Activated T-cell treated with anti-CD3 and anti-CD28 coated beads for 48 hours (primary cell): ENCODE measurements around the gene ATXN10.
"Not testable (repeated sequence)": the region's sequence is repeated elsewhere in the genome, so short reads cannot be mapped to it uniquely, and the experiment has no call there.

ENCODE experiments used
- DNase-seq: peaks from one replicate; pipeline ENCODE4 v3.0.0-alpha.2; 2020; ENCODE audit warnings: low read depth

The ATXN10 gene

GRCh38 chr22:45709060-45709739 lies 37.6 kb downstream of the ATXN10 start:
- DNase-seq: no peak

DNA sequence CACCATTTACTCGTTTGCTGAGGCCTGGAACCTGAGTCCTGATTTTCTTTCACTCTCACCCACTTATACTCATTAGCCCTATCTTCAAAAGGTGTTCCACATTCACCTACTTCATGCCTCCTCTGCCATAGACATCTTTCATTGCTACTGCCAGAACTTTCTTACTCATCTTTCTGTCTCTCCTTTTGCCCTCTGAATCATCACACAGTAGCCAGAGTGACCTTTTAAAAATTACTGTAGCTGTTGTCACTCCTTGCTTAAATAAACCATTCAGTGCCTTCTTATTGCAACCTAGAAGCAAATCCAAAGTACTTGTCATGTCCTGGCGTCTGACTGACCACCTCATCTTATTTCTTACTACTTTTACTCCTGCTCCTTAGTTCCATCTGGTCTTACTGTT lies 38.2 kb downstream of the ATXN10 start:
- no peak for DNase-seq

- DNase-seq: no peak
Observed at GRCh38 chr22:45710469-45710868, 38.8 kb downstream of the ATXN10 start.

DNA sequence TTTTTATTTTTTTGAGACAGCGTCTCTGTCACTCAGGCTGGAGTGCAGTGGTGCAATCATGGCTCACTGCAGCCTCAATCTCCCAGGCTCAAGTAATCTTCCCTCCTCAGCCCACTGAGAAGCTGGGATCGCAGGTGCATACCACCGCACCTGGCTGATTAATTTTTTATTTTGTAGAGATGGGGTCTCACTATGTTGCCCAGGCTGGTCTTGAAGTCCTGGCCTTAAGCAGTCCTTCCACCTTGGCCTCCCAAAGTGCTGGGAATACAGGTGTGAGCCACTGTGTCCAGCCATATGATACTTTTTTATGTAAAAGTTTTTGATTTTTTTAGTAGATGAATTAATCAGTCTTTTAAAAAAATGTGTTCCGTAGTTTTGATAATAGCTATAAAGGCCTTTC lies 42.8 kb downstream of the ATXN10 start:
- DNase-seq: not testable (repeated sequence)

- DNase-seq: no peak
Observed at GRCh38 chr22:45717789-45718188, 46.2 kb downstream of the ATXN10 start.

DNA sequence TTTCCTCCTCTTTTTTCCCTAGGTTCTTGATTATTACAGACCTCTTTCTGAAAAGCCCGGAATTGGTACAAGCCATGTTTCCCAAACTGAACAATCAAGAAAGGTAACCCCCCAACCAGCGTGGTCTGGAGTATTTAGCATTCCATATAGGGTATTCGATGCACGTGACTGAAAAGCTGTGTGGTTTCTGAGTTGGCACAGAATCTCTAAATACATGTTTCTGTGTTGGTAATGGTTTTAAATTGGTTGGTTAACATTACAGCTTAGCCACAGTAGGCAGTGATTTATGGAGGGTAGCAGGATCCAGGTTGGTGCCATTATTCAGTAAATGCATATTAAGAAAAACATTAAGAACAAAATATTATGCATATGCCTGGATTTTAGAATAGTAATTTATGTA lies 46.8 kb downstream of the ATXN10 start:
- DNase-seq: no peak

- no peak for DNase-seq
Observed at GRCh38 chr22:45720839-45721378, 49.3 kb downstream of the ATXN10 start.

- DNase-seq: no peak
Observed at GRCh38 chr22:45722006-45722405, 50.4 kb downstream of the ATXN10 start.

- DNase-seq: no peak
Observed at GRCh38 chr22:45726081-45726480, 54.4 kb downstream of the ATXN10 start.

DNA sequence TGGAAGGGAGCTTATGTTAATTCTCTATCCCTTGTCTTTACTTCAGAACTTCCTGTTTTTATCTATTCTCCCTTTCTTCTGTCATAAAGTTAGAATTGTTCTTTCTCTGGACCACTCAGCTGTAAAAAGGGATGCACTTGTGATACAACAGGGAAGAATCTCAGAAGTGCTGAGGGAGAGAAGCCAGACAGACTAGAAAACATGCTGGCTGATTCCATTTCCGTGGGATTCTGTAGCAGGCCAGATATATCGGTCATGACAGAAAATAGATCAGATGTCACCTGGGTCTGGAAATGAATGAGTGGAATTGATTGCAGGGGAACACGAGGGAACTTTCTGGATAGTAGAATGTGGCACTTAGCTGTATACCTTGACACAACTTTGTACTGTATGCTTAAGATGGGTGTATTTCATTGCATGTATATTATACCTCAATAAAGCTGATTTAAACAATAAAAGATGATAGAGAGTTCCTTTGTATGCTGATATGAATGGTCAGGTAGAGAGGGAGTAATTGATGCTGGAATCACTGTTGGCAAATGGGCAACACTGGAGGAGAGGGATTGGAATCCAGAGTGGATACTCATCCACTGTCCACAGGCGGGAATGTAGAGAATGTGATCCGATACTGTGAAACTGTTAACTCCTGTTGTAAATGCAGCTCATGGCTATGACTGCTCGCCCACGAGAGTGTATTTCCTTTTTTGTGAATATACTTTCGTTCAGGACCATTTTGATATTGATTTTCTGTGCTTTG lies 59.6 kb downstream of the ATXN10 start:
- DNase-seq: no peak

- no peak for DNase-seq
Observed at GRCh38 chr22:45731798-45732495, 60.3 kb downstream of the ATXN10 start.

- no peak for DNase-seq
Observed at GRCh38 chr22:45735273-45735672, 63.6 kb downstream of the ATXN10 start.

DNA sequence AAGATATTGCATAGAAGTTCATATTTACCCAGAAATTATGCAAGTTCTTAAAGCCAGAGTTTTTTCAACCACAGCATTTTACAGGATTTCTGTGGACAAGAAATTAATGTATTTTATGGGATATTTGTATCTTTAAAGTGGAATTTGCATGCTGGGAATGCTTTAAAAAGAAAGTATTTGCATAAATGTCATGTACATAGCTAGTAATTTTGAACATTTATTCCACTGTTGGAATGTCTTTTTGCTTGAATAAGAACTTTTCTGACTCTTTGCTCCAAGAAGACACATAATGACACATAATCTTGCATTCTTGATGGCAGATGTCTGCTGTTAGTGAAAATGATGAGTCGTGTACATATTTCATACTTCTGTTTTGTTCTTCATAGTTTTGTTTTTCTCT lies 66.6 kb downstream of the ATXN10 start:
- DNase-seq: no peak

DNA sequence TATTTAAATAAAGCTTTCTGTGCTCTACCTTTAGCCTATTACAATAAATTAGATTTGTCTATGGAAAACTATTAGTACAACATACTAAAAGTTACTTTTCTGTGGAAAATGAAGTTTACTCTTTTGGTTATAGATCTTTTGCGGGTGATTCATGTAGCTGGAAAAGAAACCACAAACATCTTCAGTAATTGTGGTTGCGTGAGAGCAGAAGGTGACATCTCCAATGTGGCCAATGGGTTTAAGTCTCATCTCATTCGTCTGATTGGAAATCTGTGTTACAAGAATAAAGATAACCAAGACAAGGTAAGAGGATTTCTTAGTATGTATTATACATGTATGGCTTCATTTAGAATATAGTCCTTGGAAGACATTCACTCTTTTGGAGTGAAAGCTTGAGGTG lies 68.6 kb downstream of the ATXN10 start:
- no peak for DNase-seq

GRCh38 chr22:45742866-45743450 lies 71.3 kb downstream of the ATXN10 start:
- no peak for DNase-seq

DNA sequence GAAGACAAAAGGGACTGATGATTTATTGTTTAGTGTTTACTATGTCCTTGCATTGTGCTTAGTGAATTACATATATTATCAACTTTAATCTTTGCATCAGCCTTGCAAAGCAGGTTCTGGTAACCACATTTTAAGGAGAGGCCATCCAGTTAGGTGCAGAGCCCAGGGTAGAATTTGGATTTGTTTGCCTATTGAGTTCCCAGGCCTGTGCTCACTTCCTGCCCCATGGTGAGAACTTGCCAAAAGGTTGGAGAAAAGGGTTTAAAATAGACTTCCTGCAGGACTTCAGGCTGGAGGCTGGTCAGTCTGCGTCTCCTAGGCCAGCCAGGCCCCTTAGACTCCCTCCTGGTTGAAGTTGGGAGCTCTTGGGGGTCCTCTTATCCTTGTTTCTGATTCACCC lies 72.1 kb downstream of the ATXN10 start:
- DNase-seq: no peak

DNA sequence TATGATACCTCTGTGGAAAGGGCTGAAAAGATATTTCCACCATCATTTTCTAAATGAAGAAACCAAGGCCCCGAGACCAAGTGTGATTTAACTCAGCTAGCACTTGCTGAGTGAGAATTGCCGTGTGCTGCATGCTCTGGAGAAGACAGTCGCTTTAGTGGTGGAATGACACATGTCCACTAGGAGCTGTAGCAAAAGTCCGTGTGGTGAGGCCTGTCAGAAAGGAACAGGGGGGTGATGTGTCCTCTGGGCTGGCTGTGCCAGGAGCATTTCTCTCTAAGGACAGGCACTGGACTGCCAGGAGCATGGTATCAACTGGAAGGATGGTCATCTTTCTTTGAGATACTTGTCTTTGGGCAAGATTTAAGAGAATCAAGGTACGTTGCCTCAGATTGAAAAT lies 72.8 kb downstream of the ATXN10 start:
- DNase-seq: no peak

DNA sequence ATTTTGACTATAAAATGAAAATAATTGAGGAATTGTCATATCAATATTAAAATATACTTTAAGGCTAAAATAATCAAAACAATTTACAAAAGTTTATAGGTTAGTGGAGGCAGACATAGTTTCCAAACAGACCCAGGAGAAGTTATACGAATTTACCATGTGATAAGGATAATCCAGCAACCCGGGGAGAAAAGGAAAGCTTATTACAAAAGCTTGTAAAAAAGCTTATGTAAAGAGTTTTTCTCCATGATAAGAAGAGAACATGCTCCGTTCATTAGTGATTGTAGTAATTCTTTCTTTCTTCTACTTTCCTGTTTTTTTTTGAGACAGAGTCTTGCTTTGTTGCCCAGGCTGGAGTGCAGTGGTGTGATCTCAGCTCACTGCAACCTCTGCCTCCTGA lies 79.0 kb downstream of the ATXN10 start:
- DNase-seq: no peak

- no peak for DNase-seq
Observed at GRCh38 chr22:45752036-45752435, 80.4 kb downstream of the ATXN10 start.

DNA sequence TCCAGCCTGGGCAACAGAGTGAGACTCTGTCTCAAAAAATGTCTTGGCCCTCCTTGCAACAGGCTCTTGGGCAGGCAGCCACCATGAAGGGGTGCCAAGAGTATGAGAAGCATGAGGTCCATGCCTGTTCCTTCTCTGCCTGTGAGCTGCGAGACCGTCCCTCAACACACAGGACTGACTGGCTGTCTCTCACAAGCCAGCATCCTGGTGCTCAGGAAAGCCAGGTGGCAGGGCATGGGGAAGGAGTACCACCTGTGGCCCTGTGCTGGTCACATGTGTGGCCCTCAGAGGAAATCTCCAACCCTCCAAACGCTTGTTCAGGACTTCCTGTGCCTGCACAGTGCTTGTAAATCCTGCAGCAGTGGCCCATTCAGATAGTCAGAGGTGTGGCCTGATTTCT lies 83.2 kb downstream of the ATXN10 start:
- DNase-seq: no peak

GRCh38 chr22:45756558-45756957 lies 84.9 kb downstream of the ATXN10 start:
- no peak for DNase-seq

- no peak for DNase-seq
Observed at GRCh38 chr22:45757068-45757467, 85.4 kb downstream of the ATXN10 start.

DNA sequence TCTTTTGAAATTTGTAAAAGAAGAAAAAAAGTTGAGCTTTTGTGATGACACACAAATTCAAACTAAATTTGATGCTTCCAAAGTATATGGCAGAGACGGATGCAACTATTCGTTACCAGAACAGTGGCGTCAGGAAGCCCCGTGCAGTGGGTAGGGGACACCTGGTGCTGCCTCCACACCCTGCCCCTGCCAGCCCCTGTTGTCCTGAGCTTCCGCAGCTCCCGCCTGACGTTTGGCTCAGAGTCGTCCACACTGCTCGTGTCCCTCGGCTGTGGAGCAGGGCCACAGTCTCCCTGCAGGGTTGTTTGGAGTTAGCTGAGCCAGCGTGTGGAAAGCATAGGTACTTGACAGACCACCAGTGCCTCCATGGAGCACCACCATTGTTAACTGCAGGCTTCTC lies 86.3 kb downstream of the ATXN10 start:
- DNase-seq: no peak
